Measurements from ENCODE around the gene TMEM117. TPM values are rescaled to one million over a fixed set of nuclear protein-coding genes. Genes with fewer than 3 reads are reported as not detected.
"Not testable (repeated sequence)": the region's sequence is repeated elsewhere in the genome, so short reads cannot be mapped to it uniquely, and the experiment has no call there.

The TMEM117 gene
- polyA plus RNA-seq, 3 donors = 1.9 to 4.0 (median 2.5) TPM

DNA sequence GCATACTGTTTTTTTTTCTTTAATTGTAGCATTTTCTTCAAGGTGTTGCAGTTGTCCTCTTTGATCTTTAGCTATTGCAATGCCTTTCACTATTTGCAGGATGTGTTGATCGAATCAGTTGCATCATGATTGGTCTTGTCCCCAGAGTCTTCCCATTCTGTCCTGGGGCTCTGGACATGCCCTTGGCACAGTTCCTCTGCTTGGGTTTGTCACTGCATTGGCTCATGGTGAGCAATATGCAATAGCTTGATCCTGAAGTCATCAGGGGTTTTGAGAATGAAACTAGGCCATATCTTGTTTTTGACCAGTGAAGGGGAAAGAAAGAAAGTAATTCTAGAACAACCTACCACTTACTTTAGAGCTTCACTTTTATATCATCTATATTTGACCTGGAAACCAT is 281.5 kb downstream of the TMEM117 start:
- no peak overlapping the region for H3K27ac ChIP-seq (ENCODE audit: low read depth, low read length)
- 71 to 100% (median 79%) methylated on average over 1 of the region's 1 CpG for WGBS, 3 donors

DNA sequence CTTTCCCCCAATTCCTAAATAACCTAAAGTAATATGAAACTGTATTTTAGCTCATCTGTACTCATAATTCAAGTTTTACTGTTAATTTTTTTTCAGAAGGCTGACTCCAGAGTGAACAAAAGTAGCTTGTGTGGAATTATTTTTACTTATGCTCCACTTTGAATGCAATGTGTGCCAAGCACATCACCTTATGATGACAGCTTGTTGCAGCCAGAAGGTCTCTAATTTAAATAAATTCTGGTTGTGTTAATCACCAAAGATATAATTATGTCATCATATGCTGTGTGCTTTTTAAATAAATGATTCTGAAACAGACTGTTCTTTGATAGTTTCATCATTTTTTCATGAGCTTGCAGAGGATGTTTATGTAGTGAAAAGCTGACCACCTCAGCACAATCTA is 283.1 kb downstream of the TMEM117 start:
- no peak overlapping the region for H3K27ac ChIP-seq (ENCODE audit: low read depth, low read length)

DNA sequence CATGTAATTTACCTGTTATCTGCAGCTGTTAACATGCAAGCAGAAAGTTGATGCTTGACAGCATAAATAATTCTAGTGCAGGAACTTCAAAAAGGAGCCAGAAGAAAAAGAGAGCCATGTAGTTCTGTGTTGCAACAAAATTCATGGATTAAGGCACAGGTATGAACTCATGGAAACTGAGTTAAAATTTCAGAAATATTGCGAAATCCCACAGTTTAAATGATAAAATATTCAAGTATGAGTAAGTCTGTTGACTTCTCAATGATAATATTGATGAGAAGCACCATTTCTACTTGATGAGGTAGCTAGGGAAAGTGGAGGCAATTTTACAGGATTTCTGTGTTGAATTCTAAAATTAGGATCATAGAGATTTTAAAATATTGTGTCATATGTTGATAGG is 290.9 kb downstream of the TMEM117 start:
- WGBS, 3 donors = 82 to 98% (median 88%) methylated on average over 1 of the region's 1 CpG
- no peak overlapping the region for H3K27ac ChIP-seq (ENCODE audit: low read depth, low read length)

DNA sequence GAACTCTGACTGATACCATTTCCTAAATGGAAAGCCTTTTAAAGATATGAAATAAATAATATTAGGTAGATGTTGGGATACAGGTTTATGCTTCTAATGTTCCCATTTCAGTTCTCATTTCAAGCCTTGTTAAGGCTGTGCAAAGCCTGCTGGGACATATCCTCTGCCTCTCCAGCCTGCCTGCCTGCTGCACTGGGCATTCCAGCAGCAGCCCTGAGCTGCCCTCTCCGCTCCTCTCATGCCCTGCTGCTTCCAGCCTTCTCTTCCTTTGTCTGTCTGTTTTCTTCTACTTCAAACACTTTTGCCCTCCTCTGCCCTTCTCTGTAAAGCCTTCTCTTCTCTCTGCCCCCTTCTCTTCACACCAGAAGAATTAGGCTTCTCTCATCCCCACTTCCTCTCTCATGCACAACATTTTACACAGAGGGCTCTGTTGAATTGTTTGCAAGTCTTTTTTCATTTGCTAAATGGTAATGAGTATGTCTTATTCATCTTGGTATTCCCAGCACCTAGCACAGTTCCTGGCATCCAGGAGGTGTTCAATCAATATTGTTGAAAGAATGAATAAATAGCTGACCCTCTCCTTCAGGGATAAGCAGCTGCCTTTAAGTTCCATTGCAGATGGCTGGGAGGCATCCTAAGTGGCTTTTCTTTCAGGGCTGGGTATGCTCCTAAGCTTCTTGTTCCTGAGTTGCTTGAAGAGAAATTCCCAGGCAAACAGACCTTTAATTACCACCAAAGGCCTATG is 292.3 kb downstream of the TMEM117 start:
- 83 to 95% (median 84%) methylated on average over 1 of the region's 1 CpG for WGBS, 3 donors
- no peak overlapping the region for H3K27ac ChIP-seq (ENCODE audit: low read depth, low read length)

DNA sequence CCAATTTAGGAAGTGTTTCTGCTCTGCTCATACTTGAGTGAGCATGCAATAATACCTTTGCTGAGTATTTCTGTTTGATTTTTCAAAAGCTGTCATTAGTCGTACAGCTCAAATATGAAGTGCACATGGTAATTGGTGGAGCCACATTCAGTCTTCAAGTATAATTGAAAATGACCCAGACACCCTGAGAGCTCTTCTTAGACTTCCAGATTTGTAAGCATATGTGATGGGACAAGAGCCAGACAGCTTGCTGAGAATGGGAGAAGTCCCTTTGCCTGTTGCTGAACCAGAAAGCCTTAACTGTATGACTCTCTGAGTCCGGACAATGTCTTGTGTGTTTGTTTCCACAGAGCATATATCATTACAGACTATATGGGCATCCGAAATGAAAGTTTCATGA is 307.3 kb downstream of the TMEM117 start:
- 93 to 94% (median 93%) methylated on average over 3 of the region's 3 CpGs for WGBS, 3 donors
- no peak overlapping the region for H3K27ac ChIP-seq (ENCODE audit: low read depth, low read length)

DNA sequence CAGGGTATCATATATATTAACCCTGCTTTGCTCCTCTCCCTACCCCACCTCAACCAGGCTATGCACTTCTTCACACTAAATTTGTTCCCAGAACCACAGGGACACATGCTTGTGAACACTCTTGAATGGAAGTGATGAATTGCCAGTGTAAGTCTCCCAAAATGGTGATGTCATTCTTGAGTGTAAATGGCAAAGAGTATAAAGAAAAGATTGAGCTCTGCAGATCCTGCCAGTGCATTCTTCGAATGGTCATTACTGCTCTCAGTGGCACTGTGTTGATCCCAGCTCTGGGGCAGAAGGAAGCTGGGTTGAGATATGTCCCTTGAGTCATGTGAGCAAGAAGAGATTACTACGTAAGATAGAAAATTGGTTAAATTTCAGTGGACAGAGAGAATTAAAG is 313.1 kb downstream of the TMEM117 start:
- 79 to 88% (median 83%) methylated on average over 2 of the region's 2 CpGs for WGBS, 3 donors
- no peak overlapping the region for H3K27ac ChIP-seq (ENCODE audit: low read depth, low read length)

DNA sequence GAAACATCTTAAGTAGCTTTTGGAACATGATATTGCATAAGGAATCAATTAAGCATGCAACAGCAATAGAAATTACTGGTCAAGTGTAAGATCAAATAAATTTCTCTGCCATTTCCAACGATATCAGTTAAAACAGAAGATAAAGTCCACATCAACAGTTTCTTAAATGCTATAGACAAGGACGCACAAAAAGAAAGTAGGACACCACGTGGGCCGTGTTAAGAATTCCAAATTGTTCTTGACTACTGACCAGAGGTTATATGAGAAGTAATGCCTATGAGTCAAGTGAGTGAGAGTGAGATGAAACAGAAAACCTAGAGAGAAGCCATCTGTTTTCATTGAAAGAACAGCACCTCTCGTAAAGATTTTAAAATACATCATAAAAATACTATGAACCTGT is 318.2 kb downstream of the TMEM117 start:
- WGBS, 3 donors = 52 to 82% (median 53%) methylated on average over 5 of the region's 5 CpGs
- no peak overlapping the region for H3K27ac ChIP-seq (ENCODE audit: low read depth, low read length)

DNA sequence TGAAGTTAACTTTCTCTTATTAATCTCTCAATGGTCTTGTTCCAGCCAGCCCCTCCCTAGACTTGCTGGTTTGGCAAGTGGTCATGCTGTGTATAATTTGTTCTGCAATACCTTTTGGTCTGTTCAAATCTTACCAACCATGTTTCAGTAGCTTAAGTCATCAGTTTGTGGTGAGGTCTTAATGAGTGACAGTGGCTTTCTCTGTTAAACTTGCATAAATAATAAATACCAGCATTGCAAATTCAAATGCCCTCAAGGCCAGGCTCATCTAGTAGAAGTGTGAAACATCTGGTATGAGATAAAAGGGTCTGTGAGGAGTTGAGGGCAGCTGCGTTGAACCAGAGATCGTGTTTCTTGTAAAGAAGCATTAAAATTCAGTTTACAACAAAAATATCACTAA is 319.5 kb downstream of the TMEM117 start:
- WGBS, 3 donors = 75 to 86% (median 81%) methylated on average over 2 of the region's 2 CpGs
- H3K27ac ChIP-seq (ENCODE audit: low read depth, low read length) = no peak overlapping the region

DNA sequence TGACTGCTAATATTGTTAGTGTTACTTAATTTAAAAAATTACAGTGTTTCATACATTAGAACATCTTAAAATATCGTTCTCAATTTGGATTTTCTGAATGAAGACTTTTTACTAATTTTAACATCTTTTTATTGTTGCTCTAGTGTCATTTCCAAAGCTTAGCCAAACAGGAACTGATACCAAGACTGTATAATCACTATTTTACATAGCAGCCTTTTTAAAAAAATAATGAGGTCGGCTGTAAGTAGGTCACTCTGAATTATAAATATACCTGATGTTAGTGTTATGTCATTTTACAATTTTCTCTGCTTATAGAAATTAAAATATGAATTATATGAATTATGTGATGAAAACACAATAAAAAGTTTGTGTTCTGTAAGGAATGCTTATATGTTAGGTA is 321.5 kb downstream of the TMEM117 start:
- WGBS, 3 donors = 60 to 76% (median 61%) methylated on average over 2 of the region's 2 CpGs
- no peak overlapping the region for H3K27ac ChIP-seq (ENCODE audit: low read depth, low read length)

DNA sequence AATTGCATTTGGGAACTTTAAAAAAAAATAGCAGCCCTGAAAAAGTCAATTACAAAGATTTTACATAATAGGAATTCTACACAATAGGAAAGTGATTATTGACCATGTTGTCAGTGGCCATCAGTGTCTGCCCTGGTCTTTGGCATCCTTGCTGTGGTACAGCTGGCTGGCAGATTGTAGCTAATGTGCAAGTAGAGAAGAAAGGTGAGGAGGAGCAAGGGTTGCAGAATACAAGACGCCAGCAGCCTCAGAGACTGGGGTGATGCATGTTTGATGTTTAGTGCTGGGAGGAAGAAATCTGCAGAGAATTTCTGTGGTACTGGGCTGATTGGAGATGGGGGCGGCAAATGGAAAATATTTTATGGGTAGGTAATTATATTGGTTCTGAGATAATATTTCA is 322.9 kb downstream of the TMEM117 start:
- H3K27ac ChIP-seq (ENCODE audit: low read depth, low read length) = no peak overlapping the region
- WGBS, 3 donors = 81 to 92% (median 84%) methylated on average over 2 of the region's 2 CpGs

DNA sequence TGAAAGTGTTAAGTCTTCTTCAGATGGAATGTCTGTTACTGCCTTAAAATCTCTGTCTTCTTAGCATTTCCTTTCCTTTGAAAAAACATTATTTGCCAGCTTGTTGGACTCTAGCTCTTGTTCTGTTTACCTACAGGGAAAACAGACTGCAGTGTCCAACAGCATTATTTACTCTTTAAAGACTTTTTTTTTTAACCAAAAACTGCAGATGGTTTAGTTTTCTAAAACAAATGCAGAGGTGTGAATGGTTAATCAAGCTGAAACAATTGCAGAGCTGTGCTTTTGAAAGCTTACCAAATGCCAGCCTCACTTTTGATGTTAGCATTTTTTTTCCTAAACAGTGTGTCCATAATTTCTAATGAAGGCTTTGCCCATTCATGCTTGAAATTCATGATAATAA is 323.3 kb downstream of the TMEM117 start:
- H3K27ac ChIP-seq (ENCODE audit: low read depth, low read length) = no peak overlapping the region

DNA sequence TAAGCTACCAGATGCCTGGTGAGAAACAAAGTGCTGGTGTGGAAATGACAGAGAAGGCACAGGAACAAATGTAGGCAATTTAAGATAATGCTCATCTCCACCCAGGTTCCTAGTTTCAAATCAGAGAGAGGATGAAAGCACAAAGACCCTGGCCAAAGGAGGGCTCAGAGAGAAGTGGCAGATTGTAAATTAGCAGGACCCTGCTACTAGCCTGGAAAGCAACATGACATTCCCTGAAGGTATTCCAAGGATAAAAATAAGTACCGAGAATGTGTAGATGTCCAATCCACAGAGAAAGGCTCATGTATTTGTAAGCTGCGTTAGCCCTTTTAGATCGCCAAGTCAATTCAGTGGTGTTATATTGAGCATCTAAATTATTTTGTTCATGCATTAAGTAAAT is 324.0 kb downstream of the TMEM117 start:
- no peak overlapping the region for H3K27ac ChIP-seq (ENCODE audit: low read depth, low read length)
- 89 to 95% (median 92%) methylated on average over 3 of the region's 3 CpGs for WGBS, 3 donors

DNA sequence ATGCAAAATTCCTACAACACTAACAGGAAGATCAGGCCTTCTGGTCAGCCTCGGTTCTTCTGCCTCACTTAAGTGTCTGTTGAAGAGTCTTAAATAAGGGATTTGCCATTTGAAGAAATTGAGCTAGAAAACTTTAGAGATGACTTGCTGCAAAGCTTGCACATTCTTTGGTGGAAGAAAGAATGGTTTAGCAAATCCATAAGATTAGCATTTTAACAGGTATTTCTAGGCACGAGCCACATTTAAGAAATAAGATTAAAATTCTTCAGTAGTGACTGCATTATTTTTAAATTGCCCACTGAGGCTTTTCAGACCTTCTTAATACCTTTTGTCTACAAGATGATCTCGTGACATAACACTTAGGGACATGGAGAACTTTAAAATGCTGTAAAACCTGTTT is 327.1 kb downstream of the TMEM117 start:
- 75 to 90% (median 87%) methylated on average over 3 of the region's 3 CpGs for WGBS, 3 donors
- no peak overlapping the region for H3K27ac ChIP-seq (ENCODE audit: low read depth, low read length)

DNA sequence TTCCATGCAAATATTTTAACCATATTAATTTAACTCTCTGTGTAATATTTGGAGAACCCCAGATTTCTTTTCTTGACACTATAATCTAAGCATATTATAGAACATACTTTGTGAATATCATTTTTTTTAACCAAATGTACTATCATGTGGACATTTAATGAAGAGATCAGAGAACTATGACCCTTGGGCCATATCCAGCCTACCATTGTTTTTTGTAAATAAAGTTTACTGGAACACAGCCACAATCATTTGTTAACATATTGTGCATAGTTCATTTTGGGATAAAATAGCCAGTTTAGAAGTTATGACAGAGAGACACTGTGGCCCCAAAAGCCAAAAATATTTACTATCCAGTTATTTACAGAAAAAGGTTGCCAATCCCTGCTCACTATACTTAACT is 338.2 kb downstream of the TMEM117 start:
- no peak overlapping the region for H3K27ac ChIP-seq (ENCODE audit: low read depth, low read length)

DNA sequence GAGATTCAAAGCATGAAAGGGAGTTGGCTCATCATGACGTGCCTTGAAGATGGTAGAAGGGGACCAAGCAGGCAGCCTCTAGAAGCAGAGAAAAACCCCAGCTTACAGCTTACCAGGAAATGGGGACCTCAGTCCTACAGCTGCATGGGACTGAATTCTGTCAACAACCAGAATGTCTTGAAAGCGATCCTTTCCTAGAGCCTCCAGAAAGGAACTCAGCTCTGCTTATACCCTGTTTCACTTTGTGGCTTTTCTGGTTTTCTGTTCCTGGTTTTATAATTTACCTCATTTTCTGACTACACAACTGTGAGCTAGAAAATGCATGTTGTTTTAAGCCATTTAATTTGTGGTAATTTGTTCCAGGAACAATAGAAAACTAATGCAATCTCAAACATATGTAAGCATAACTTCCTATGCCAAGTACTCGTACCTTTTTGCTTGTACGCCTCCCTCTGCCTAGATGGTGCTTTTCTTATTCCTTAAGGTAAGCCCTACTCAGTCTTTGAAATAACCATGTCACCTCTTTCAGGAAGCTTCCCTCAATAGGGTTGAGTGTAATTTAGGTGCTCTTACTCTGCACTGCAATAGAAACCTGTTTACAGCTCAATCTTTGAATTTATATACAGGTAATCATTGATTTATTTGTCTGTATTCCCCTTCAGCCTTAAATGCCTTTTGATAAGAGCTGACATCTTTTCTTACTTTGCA is 348.8 kb downstream of the TMEM117 start:
- 90 to 93% (median 93%) methylated on average over 4 of the region's 4 CpGs for WGBS, 3 donors
- no peak overlapping the region for H3K27ac ChIP-seq (ENCODE audit: low read depth, low read length)

DNA sequence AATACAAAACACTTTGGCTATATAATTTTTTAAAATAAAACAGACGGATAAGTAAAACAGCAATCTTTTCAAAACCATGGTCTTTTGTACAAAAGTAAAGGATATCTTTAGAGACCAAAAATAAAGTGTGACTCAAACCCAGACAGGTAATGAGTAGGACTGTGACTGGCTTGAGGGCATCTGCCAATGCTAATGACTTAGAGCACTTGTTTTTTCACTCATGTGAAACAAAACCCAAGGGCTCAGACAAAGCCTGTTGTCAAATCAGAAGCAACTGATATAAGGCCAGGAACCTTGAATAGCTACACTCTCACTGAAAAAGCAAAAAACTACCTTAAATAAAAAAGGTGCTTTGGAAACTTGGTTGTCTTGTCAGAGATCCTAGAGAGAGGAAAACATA is 357.4 kb downstream of the TMEM117 start:
- WGBS, 3 donors = 89 to 94% (median 90%) methylated on average over 1 of the region's 1 CpG
- H3K27ac ChIP-seq (ENCODE audit: low read depth, low read length) = no peak overlapping the region

DNA sequence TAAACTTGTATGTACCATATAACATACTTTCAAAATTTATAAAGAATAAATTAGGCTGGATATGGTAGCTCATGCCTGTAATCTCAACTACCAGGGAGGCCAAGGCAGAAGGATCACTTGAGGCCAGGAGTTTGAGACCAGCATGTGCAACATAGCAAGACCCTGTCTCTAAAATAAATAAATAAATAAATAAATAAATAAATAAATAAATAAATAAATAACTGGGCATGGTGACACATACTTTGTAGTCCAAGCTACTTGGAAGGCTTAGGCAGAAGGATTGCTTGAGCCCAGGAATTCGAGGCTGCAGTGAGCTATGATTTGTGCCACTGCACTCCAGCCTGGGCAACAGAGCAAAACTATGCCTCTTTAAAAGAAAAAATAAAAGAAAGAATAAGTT is 359.8 kb downstream of the TMEM117 start:
- 87 to 96% (median 90%) methylated on average over 1 of the region's 1 CpG for WGBS, 3 donors
- not testable (repeated sequence) for H3K27ac ChIP-seq (ENCODE audit: low read depth, low read length)

DNA sequence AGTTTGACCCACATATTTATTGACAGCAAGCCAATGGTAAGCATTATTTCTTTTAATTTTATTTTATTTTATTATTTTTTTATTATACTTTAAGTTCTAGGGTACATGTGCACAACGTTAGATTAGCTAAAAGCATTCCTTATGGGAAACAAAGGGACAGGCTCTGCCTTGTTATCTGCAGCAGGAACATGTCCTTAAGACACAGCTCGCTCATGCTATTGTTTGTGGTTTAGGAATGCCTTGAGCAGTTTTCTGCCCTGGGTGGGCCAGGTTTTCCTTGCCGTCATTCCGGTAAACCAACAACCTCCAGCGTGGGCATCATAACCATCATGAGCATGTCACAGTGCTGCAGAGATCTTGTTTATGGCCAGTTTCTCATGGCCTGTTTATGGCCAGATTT is 370.2 kb downstream of the TMEM117 start:
- WGBS, 3 donors = 86 to 95% (median 94%) methylated on average over 5 of the region's 5 CpGs
- no peak overlapping the region for H3K27ac ChIP-seq (ENCODE audit: low read depth, low read length)

DNA sequence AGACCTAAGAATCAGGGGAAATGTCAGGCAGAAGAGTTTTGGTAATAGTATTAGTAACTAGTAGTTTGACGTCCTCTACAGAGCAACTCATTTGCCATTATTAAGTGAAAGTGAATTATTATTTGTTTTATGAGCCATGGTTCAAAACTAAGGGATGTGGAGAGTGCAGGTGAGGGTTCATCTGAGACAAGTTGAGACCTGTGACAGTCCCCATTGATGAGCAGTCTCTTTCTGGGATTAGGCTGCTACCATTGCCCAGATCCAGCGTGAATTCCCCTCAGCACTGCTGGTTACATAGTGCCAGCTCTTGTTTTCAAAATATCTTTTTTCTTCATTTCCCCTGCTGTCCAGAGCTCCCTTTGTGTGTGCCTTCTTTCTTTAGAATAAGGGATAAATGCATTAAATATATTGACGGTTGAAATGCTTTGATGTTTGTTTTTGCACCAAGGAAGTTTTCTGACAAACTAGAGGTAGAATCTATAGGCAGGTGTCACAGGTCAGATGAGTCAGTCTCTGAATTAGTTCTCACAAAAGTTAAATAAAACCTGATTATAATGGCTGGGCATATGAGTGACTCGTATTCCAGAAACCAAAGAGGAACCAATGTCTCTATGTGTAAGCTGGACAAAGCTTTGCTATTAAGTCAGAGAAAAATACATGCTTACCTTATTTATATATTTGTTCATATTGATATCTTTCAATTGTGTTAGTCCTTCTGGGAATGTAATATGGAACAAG is 381.4 kb downstream of the TMEM117 start:
- WGBS, 3 donors = 80 to 93% (median 91%) methylated on average over 4 of the region's 4 CpGs

DNA sequence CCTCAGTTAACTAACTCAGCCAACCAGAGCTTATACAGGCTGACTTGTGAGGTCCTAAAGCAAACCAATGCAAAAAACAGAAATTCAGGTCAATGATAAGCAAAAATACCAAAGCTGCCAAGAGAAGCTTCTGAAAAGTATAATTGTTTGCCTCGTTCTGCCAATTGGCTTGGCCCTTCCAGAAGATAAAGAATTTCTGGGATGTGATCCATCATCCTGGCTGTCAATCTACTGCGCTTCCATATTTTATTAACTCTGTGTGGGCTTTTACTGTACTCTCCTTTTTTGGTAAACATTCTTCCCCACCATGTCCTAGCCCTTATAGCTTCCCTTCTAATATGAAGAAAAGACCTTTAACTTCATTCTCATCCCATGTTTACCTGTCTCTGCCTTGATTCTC is 387.9 kb downstream of the TMEM117 start:
- H3K27ac ChIP-seq (ENCODE audit: low read depth, low read length) = no peak overlapping the region
- 49 to 55% (median 49%) methylated on average over 2 of the region's 2 CpGs for WGBS, 3 donors

More for the DNA sequence above, 381.4 kb downstream of the TMEM117 start:
- no peak overlapping the region for H3K27ac ChIP-seq (ENCODE audit: low read depth, low read length)

All from adipose tissue (tissue), 3 donors.